Neural progenitor cell (in vitro differentiated cells): ENCODE data around the gene COL13A1.

Experiments used
- CTCF ChIP-seq: fragments of 200-600 bp; sonication (generic); IDR thresholded peaks from 2 replicates; pipeline ENCODE4 v1.5.1; 2017; ENCODE audit warnings: antibody characterized with exemption, mild to moderate bottlenecking
- EZH2phosphoT487 ChIP-seq: fragments of 200-600 bp; sonication (generic); IDR thresholded peaks from 2 replicates; pipeline ENCODE4 v1.6.1; 2017; ENCODE audit warnings: antibody characterized with exemption

- TF ChIP-seq EZH2phosphoT487 = no peak
- TF ChIP-seq CTCF = no peak
Observed at GRCh38 chr10:69870591-69870990, 68.9 kb downstream of the COL13A1 start.
